K562 (cell line): Measurements from ENCODE around the gene TAS1R3. TPM values are rescaled to one million over a fixed set of nuclear protein-coding genes. Genes with fewer than 3 reads are reported as not detected.

Experiments
- ATAC-seq: fragments of 200-7000 bp; cut with Tn5 transposase; 3 replicates; pipeline ENCODE4 v1.9.1; 2020; ENCODE audit warnings: moderate library complexity
- BruUV-seq: library from RNA; stranded (reverse); fragments of 400-500 nt; replicated peaks from 2 replicates; lab custom pipeline; 2021; lab: Mats Ljungman, UMichigan
- CTCF ChIA-PET: fragments of 300-600 bp; formaldehyde crosslinking; extraction: SDS; loops from one replicate; lab custom pipeline; 2021; ENCODE audit warnings: low intra/inter-chr PET ratio; lab: Yijun Ruan, JAX
- POLR2A ChIA-PET: fragments of 300-600, 350-650 bp; sonication (Branson Sonifier 250); formaldehyde crosslinking; extraction: SDS; loops from one replicate; lab custom pipeline; 2021; ENCODE audit warnings: antibody characterized with exemption, inconsistent platforms; lab: Yijun Ruan, JAX
- DNase-seq, 4 experiments: peaks; one replicate each; pipeline versions ENCODE4 v3.0.0 to v3.0.0-alpha.2; 2011 to 2018; ENCODE audit warnings: low spot score in 3 of 4, mixed read lengths in 3 of 4; ENCODE audit errors: extremely low read depth in 1 of 4
- FAIRE-seq: peaks from 2 replicates; lab custom pipeline; 2011; peaks lifted over from hg19 to GRCh38; lab: Jason Lieb, UNC
- H2AFZ ChIP-seq: 2 replicates; pipeline ENCODE4 v1.6.0; 2011; ENCODE audit warnings: low read depth, low read length, control low read depth, inconsistent platforms
- H3K27ac ChIP-seq: fragments of 200-600 bp; 3 replicates; pipeline ENCODE4 v1.8.0; 2011; ENCODE audit warnings: low read depth, mild to moderate bottlenecking, control low read depth, inconsistent platforms, low read length, moderate library complexity, mixed read lengths; ENCODE audit errors: extremely low read depth
- H3K27me3 ChIP-seq, 2 experiments: fragments of 300-600 bp in 1 of 2; 2 replicates in 1 of 2; 3 replicates in 1 of 2; pipeline versions ENCODE4 v1.6.0 to v1.8.0; 2011; ENCODE audit warnings: inconsistent platforms in 2 of 2, low read length in 2 of 2, mild to moderate bottlenecking in 1 of 2, mixed read lengths in 1 of 2, moderate library complexity in 1 of 2; ENCODE audit not compliant: control insufficient read depth in 2 of 2, insufficient read depth in 2 of 2
- H3K36me3 ChIP-seq: fragments of 300-600 bp; 3 replicates; pipeline ENCODE4 v1.8.0; 2011; ENCODE audit warnings: mild to moderate bottlenecking, low read length, inconsistent platforms; ENCODE audit not compliant: control insufficient read depth, insufficient read depth
- H3K4me1 ChIP-seq, 2 experiments: fragments of 200-600 bp in 1 of 2; replicated peaks in 1 of 2; 2 replicates in 1 of 2; 3 replicates in 1 of 2; pipeline versions ENCODE4 v1.5.1 to v1.8.0; 2011; ENCODE audit warnings: inconsistent platforms in 2 of 2, low read length in 2 of 2, mild to moderate bottlenecking in 1 of 2, mixed read lengths in 1 of 2, moderate library complexity in 1 of 2; ENCODE audit not compliant: control insufficient read depth in 2 of 2, insufficient read depth in 2 of 2
- H3K4me2 ChIP-seq: 2 replicates; pipeline ENCODE4 v1.6.1; 2011; ENCODE audit warnings: low read length, control low read depth, inconsistent platforms, mixed read lengths; ENCODE audit not compliant: insufficient read depth
- H3K4me3 ChIP-seq: fragments of 200-600 bp; sonication (generic), shearing (Covaris generic); 2 replicates; pipeline ENCODE4 v1.5.1; 2016; ENCODE audit warnings: control low read depth, inconsistent platforms
- H3K79me2 ChIP-seq: fragments of 200-600 bp; 3 replicates; pipeline ENCODE4 v1.8.0; 2011; ENCODE audit warnings: low read length, inconsistent platforms; ENCODE audit not compliant: control insufficient read depth, insufficient read depth
- H3K9ac ChIP-seq, 2 experiments: 2 replicates each; pipeline versions ENCODE4 v1.6.0 to v1.6.1; 2011; ENCODE audit warnings: low read depth in 2 of 2, low read length in 2 of 2, control low read depth in 1 of 2, inconsistent platforms in 1 of 2, mild to moderate bottlenecking in 1 of 2, mixed read lengths in 1 of 2; ENCODE audit not compliant: insufficient read depth in 1 of 2
- H3K9me1 ChIP-seq: one replicate; pipeline ENCODE4 v1.6.0; 2011; ENCODE audit warnings: inconsistent platforms, mild to moderate bottlenecking, low read length, moderate library complexity; ENCODE audit not compliant: control insufficient read depth, insufficient read depth
- H3K9me3 ChIP-seq: replicated peaks from 2 replicates; pipeline ENCODE4 v1.5.1; 2011; ENCODE audit warnings: low read depth, low read length, inconsistent platforms; ENCODE audit not compliant: control insufficient read depth, insufficient read depth
- H4K20me1 ChIP-seq: replicated peaks from 2 replicates; pipeline ENCODE4 v1.6.1; 2011; ENCODE audit warnings: low read length, inconsistent platforms, mixed read lengths; ENCODE audit not compliant: control insufficient read depth, insufficient read depth
- ARID3A ChIP-seq: IDR thresholded peaks from 2 replicates; pipeline ENCODE4 v1.6.1; 2012; ENCODE audit warnings: low read depth, low read length, improper control_type of control experiment, borderline replicate concordance
- BHLHE40 ChIP-seq: IDR thresholded peaks from 2 replicates; pipeline ENCODE4 v1.6.1; 2011; ENCODE audit warnings: low read length, improper control_type of control experiment
- DDX20 ChIP-seq: fragments of 450-650 bp; IDR thresholded peaks from 2 replicates; pipeline ENCODE4 v1.6.1; 2016; ENCODE audit warnings: missing genetic modification characterization, low read depth, mild to moderate bottlenecking, missing compliant biosample characterization, moderate library complexity
- FIP1L1 ChIP-seq: fragments of 200-400 bp; formaldehyde crosslinking; IDR thresholded peaks from 2 replicates; pipeline ENCODE4 v1.6.1; 2018; ENCODE audit warnings: mild to moderate bottlenecking, low read depth, low read length; ENCODE audit not compliant: poor library complexity, severe bottlenecking
- GTF2E2 ChIP-seq: fragments of 200-800 bp; sonication (Bioruptor generic); IDR thresholded peaks from 2 replicates; pipeline ENCODE4 v1.6.1; 2016; ENCODE audit warnings: missing genetic modification characterization, missing compliant biosample characterization
- MYBL2 ChIP-seq, 2 experiments: fragments of 450-650 bp in 1 of 2; sonication (generic) in 1 of 2; formaldehyde crosslinking in 1 of 2; IDR thresholded peaks; 2 replicates each; pipeline versions ENCODE4 v1.6.1 to v1.8.1; 2017 to 2022; ENCODE audit warnings: borderline replicate concordance in 1 of 2, inconsistent platforms in 1 of 2, low read depth in 1 of 2, mild to moderate bottlenecking in 1 of 2, missing genetic modification reagents in 1 of 2, moderate library complexity in 1 of 2
- NKRF ChIP-seq: fragments of 450-650 bp; IDR thresholded peaks from 2 replicates; pipeline ENCODE4 v1.6.1; 2016; ENCODE audit warnings: borderline replicate concordance
- SIN3A ChIP-seq, 2 experiments: fragments of 150-350 bp in 1 of 2; IDR thresholded peaks; 2 replicates each; pipeline ENCODE4 v1.6.1; 2011 to 2016; ENCODE audit warnings: borderline replicate concordance in 2 of 2, low read depth in 2 of 2, low read length in 2 of 2, mild to moderate bottlenecking in 2 of 2, moderate library complexity in 2 of 2; ENCODE audit not compliant: control insufficient read depth in 1 of 2
- SOX6 ChIP-seq: fragments of 450-650 bp; IDR thresholded peaks from 2 replicates; pipeline ENCODE4 v1.6.1; 2014; ENCODE audit warnings: mild to moderate bottlenecking
- TCF3 ChIP-seq: sonication (generic); formaldehyde crosslinking; IDR thresholded peaks from 2 replicates; pipeline ENCODE4 v1.4.0; 2020; ENCODE audit warnings: mild to moderate bottlenecking, missing genetic modification reagents
- TRIM24 ChIP-seq, 2 experiments: fragments of 450-650 bp; IDR thresholded peaks; 2 replicates each; pipeline ENCODE4 v1.6.1; 2016
- ZNF23 ChIP-seq: fragments of 250-450 bp; sonication (Bioruptor Pico); IDR thresholded peaks from 2 replicates; pipeline ENCODE4 v1.4.0; 2020; ENCODE audit warnings: mild to moderate bottlenecking
- ZNF639 ChIP-seq, 2 experiments: fragments of 200-800 bp in 1 of 2; sonication (Bioruptor generic) in 1 of 2; sonication (generic) in 1 of 2; formaldehyde crosslinking in 1 of 2; IDR thresholded peaks in 1 of 2; conservative IDR thresholded peaks in 1 of 2; 2 replicates each; pipeline versions ENCODE4 v1.5.0 to v1.6.1; 2016 to 2020; ENCODE audit warnings: missing compliant biosample characterization in 1 of 2, missing genetic modification characterization in 1 of 2, missing genetic modification reagents in 1 of 2
- ZNF830 ChIP-seq: fragments of 250-450 bp; sonication (Bioruptor Pico); IDR thresholded peaks from 2 replicates; pipeline ENCODE4 v1.5.0; 2021; ENCODE audit warnings: mild to moderate bottlenecking
- WGBS: fragments of 100-300 bp; shearing (Covaris generic); methylation state at CpG from one replicate; pipeline ENCODE4 v1.1.6; 2016; ENCODE audit warnings: low coverage, mixed read lengths; ENCODE audit not compliant: insufficient coverage; ENCODE audit errors: missing lambda C conversion rate; 5-methylcytosine and 5-hydroxymethylcytosine counted together
- in situ Hi-C: fragments of 300-500 bp; cut with MboI; formaldehyde crosslinking; loops from 4 replicates; pipeline ENCODE4 v1.15.0; 2018; ENCODE audit warnings: inconsistent platforms, mixed read lengths
- intact Hi-C: fragments of 100-400 bp; cut with micrococcal nuclease; formaldehyde crosslinking; loops from 2 replicates; pipeline ENCODE4 v1.14.2; 2022
- polyA plus RNA-seq, 8 experiments: library from polyadenylated mRNA; depleted of rRNA in 4 of 8; stranded (reverse) in 5 of 8; unstranded in 3 of 8; fragments of >200 nt; fragmentation: Nextera tagmentation in 2 of 8; fragmentation: Illumina TruSeq in 1 of 8; extraction: Ambion mirVana in 2 of 8; extraction: Trizol in 1 of 8; gene quantifications; 2 replicates each; pipeline versions ENCODE4 v1.2.1 to v1.2.3, GENCODE V29; 2011 to 2014; ENCODE audit warnings: inconsistent platforms in 1 of 8, missing spikeins in 1 of 8
- total RNA-seq, 7 experiments: library from RNA; depleted of rRNA in 6 of 7; stranded (reverse); fragments of >200 nt in 6 of 7; fragmentation: Illumina TruSeq in 2 of 7; extraction: Trizol in 2 of 7; gene quantifications; 2 replicates each; pipeline versions ENCODE4 v1.2.1 to v1.2.3, GENCODE V29; 2011 to 2021; ENCODE audit warnings: low replicate concordance in 1 of 7

Gene TAS1R3
- total and polyA plus RNA-seq, 9 of the 15 experiments (the other 6 are each of a cell fraction or from before 2014, with no cell fraction given): 0.07 to 0.13 TPM; not detected in 7

- Histone ChIP-seq H3K27me3 (no peaks in the 10 kb centered on the region; a peak in 1 of 5 replicates), H3K36me3 (no peaks in the 10 kb centered on the region), H3K9ac (no peak overlapping the region), H3K9me1 (no peaks in the 10 kb centered on the region), H3K9me3 (peaks cover 12% of the 10 kb centered on the region), H3K4me1 (peaks cover 1 to 28% of the 10 kb centered on the region in 2 experiments; a peak in 4 of 5 replicates), H2AFZ (no peak overlapping the region), H3K27ac (no peak overlapping the region), H3K4me3 (no peak overlapping the region), H3K79me2 (no peaks in the 10 kb centered on the region), H4K20me1 (no peaks in the 10 kb centered on the region), H3K4me2 (no peak overlapping the region)
- in situ Hi-C loops (loop anchor here (10.0 kb wide), 1 partner anchor 551 kb away; the partner anchor contains the start of genes CALML6 and TMEM52), intact Hi-C loops (no loop called here)
- ChIA-PET CTCF (no interaction called here), POLR2A (no interaction called here)
- 47% methylated on average over 14 of the region's 14 CpGs for WGBS
- DNase-seq (no peak), ATAC-seq (no peak), FAIRE-seq (no peak)
- TF ChIP-seq FIP1L1 (no peak), SIN3A (IDR thresholded peaks at IDR 0.05; ENCODE audit: borderline replicate concordance in 2 of 2, control insufficient read depth in 1 of 2, low read depth in 2 of 2, low read length in 2 of 2) (no peak), ZNF639 (CRISPR knock-in tag; conservative IDR thresholded peaks at IDR 0.05 in 1 of 2, IDR thresholded peaks at IDR 0.05 in 1 of 2) (no peak), TCF3 (CRISPR knock-in tag) (no peak), MYBL2 (IDR thresholded peaks at IDR 0.05; ENCODE audit: low read depth) (no peak), MYBL2 (CRISPR knock-in tag; IDR thresholded peaks at IDR 0.05; ENCODE audit: borderline replicate concordance) (no peak), ZNF830 (no peak), ZNF23 (CRISPR knock-in tag) (no peak), BHLHE40 (no peak), NKRF (no peak), TRIM24 (IDR thresholded peaks at IDR 0.05) (no peak), ARID3A (no peak), DDX20 (tag) (no peak), GTF2E2 (no peak), SOX6 (no peak)
- BruUV-seq: no TSS peak
Observed at GRCh38 chr1:1364266-1364665, 33.2 kb downstream of the TAS1R3 start.
